H1 (cell line): Measurements from ENCODE around the gene COL28A1. TPM values are rescaled to one million over a fixed set of nuclear protein-coding genes. Genes with fewer than 3 reads are reported as not detected.

Experiments used
- CTCF ChIA-PET: fragments of 300-600 bp; sonication (Branson Sonifier 250); formaldehyde crosslinking; loops from one replicate; lab custom pipeline; 2021; ENCODE audit not compliant: partially characterized antibody; lab: Charles Lee
- POLR2A ChIA-PET: fragments of 300-600 bp; sonication (Branson Sonifier 250); formaldehyde crosslinking; loops from one replicate; lab custom pipeline; 2021; ENCODE audit warnings: inconsistent platforms; ENCODE audit not compliant: partially characterized antibody; lab: Charles Lee
- DNase-seq, 2 experiments: peaks; one replicate each; pipeline versions ENCODE4 v3.0.0 to v3.0.0-alpha.2; 2010 to 2022; ENCODE audit warnings: low spot score in 2 of 2, low read depth in 1 of 2, mixed read lengths in 1 of 2
- FAIRE-seq: peaks from 2 replicates; lab custom pipeline; 2011; peaks lifted over from hg19 to GRCh38; lab: Jason Lieb, UNC
- H2AFZ ChIP-seq: 2 replicates; pipeline ENCODE4 v1.8.1; 2012; ENCODE audit warnings: low read length, inconsistent platforms
- H2AK5ac ChIP-seq: 2 replicates; pipeline ENCODE4 v1.6.1; 2013; ENCODE audit warnings: low read depth, low read length
- H2BK120ac ChIP-seq: replicated peaks from 2 replicates; pipeline ENCODE3; 2013; ENCODE audit warnings: low read depth, low read length, inconsistent platforms
- H2BK12ac ChIP-seq: 2 replicates; pipeline ENCODE4 v1.6.1; 2013; ENCODE audit warnings: low read depth, low read length
- H2BK15ac ChIP-seq: 2 replicates; pipeline ENCODE4 v1.6.1; 2013; ENCODE audit warnings: low read length
- H2BK20ac ChIP-seq: 2 replicates; pipeline ENCODE4 v1.6.1; 2013; ENCODE audit warnings: low read length
- H2BK5ac ChIP-seq: 2 replicates; pipeline ENCODE4 v1.6.1; 2013; ENCODE audit warnings: low read depth, low read length
- H3K14ac ChIP-seq: 2 replicates; pipeline ENCODE4 v1.6.1; 2013; ENCODE audit warnings: inconsistent platforms; ENCODE audit not compliant: insufficient read length
- H3K18ac ChIP-seq: 2 replicates; pipeline ENCODE4 v1.6.1; 2013; ENCODE audit warnings: low read length; ENCODE audit errors: extremely low read depth
- H3K23ac ChIP-seq: 2 replicates; pipeline ENCODE4 v1.6.1; 2013; ENCODE audit warnings: inconsistent platforms; ENCODE audit not compliant: insufficient read length
- H3K23me2 ChIP-seq: 2 replicates; pipeline ENCODE4 v1.6.1; 2013; ENCODE audit warnings: low read depth, low read length
- H3K27ac ChIP-seq: 2 replicates; pipeline ENCODE4 v1.6.1; 2011; ENCODE audit warnings: low read depth, low read length, inconsistent platforms
- H3K27me3 ChIP-seq, 4 experiments: replicated peaks in 1 of 4; 1 replicate in 1 of 4; 2 replicates in 3 of 4; pipeline versions ENCODE4 v1.6.1 to v1.8.1; 2011 to 2013; ENCODE audit warnings: low read length in 3 of 4, mild to moderate bottlenecking in 3 of 4, inconsistent platforms in 2 of 4, mixed read lengths in 2 of 4, moderate library complexity in 1 of 4; ENCODE audit not compliant: control insufficient read depth in 3 of 4, insufficient read depth in 3 of 4; ENCODE audit errors: extremely low read depth in 1 of 4
- H3K36me3 ChIP-seq, 4 experiments: 2 replicates each; pipeline versions ENCODE4 v1.6.1 to v1.8.1; 2011 to 2013; ENCODE audit warnings: mild to moderate bottlenecking in 4 of 4, low read length in 3 of 4, moderate library complexity in 2 of 4, control low read depth in 1 of 4, inconsistent platforms in 1 of 4; ENCODE audit not compliant: insufficient read depth in 4 of 4, control insufficient read depth in 2 of 4
- H3K4ac ChIP-seq: replicated peaks from 2 replicates; pipeline ENCODE3; 2013; ENCODE audit warnings: low read length, low read depth, mixed read lengths, inconsistent platforms; ENCODE audit not compliant: insufficient read length
- H3K4me1 ChIP-seq, 4 experiments: replicated peaks in 1 of 4; 1 replicate in 1 of 4; 2 replicates in 3 of 4; pipeline versions ENCODE4 v1.6.1 to v1.8.1; 2011 to 2013; ENCODE audit warnings: low read length in 3 of 4, inconsistent platforms in 2 of 4, mixed read lengths in 1 of 4; ENCODE audit not compliant: insufficient read depth in 4 of 4, control insufficient read depth in 3 of 4
- H3K4me2 ChIP-seq, 2 experiments: 2 replicates each; pipeline versions ENCODE4 v1.6.1 to v1.8.1; 2011 to 2013; ENCODE audit warnings: low read depth in 2 of 2, low read length in 2 of 2, control low read depth in 1 of 2, inconsistent platforms in 1 of 2, mild to moderate bottlenecking in 1 of 2; ENCODE audit not compliant: insufficient read depth in 1 of 2
- H3K4me3 ChIP-seq, 4 experiments: fragments of 200-600, 300-600 bp in 1 of 4; sonication (generic), shearing (Covaris generic), sonication (Bioruptor Twin) in 1 of 4; 2 replicates each; pipeline versions ENCODE4 v1.5.1 to v1.8.1; 2011 to 2016; ENCODE audit warnings: low read length in 4 of 4, low read depth in 3 of 4, control low read depth in 2 of 4, inconsistent platforms in 2 of 4, mild to moderate bottlenecking in 2 of 4, mixed read lengths in 1 of 4, moderate library complexity in 1 of 4; ENCODE audit not compliant: insufficient read depth in 2 of 4; ENCODE audit errors: extremely low read depth in 1 of 4
- H3K56ac ChIP-seq: replicated peaks from 2 replicates; pipeline ENCODE3; 2013; ENCODE audit warnings: low read depth, mild to moderate bottlenecking, mixed read lengths, low read length, inconsistent platforms; ENCODE audit not compliant: insufficient read length
- H3K79me1 ChIP-seq: 2 replicates; pipeline ENCODE4 v1.6.1; 2013; ENCODE audit warnings: low read depth, low read length, control low read depth
- H3K79me2 ChIP-seq, 2 experiments: 2 replicates each; pipeline versions ENCODE4 v1.6.1 to v1.8.1; 2012 to 2013; ENCODE audit warnings: low read length in 2 of 2, mild to moderate bottlenecking in 2 of 2, inconsistent platforms in 1 of 2; ENCODE audit not compliant: insufficient read depth in 2 of 2, control insufficient read depth in 1 of 2
- H3K9ac ChIP-seq, 4 experiments: replicated peaks in 1 of 4; 1 replicate in 1 of 4; 2 replicates in 3 of 4; pipeline versions ENCODE4 v1.6.1 to v1.8.1; 2011 to 2013; ENCODE audit warnings: low read depth in 3 of 4, low read length in 3 of 4, control low read depth in 2 of 4, mild to moderate bottlenecking in 2 of 4, moderate library complexity in 2 of 4, inconsistent platforms in 1 of 4; ENCODE audit errors: extremely low read depth in 1 of 4
- H3K9me3 ChIP-seq, 2 experiments: 2 replicates each; pipeline versions ENCODE4 v1.6.1 to v1.8.1; 2012 to 2013; ENCODE audit warnings: mild to moderate bottlenecking in 2 of 2, moderate library complexity in 2 of 2, control low read depth in 1 of 2, inconsistent platforms in 1 of 2, low read depth in 1 of 2, low read length in 1 of 2, mixed read lengths in 1 of 2; ENCODE audit not compliant: insufficient read depth in 2 of 2
- H4K20me1 ChIP-seq, 2 experiments: replicated peaks in 1 of 2; 2 replicates each; pipeline versions ENCODE3 to v1.8.1; 2011 to 2013; ENCODE audit warnings: inconsistent platforms in 2 of 2, low read length in 2 of 2, mild to moderate bottlenecking in 1 of 2; ENCODE audit not compliant: insufficient read depth in 2 of 2, control insufficient read depth in 1 of 2
- H4K5ac ChIP-seq: 2 replicates; pipeline ENCODE4 v1.6.1; 2013; ENCODE audit warnings: low read length, low read depth, mixed read lengths, inconsistent platforms; ENCODE audit not compliant: insufficient read length
- H4K8ac ChIP-seq: 2 replicates; pipeline ENCODE4 v1.8.0; 2013; ENCODE audit warnings: mild to moderate bottlenecking, moderate library complexity, low read length, inconsistent platforms; ENCODE audit not compliant: insufficient read depth; ENCODE audit errors: extremely low read depth
- H4K91ac ChIP-seq: replicated peaks from 2 replicates; pipeline ENCODE3; 2013; ENCODE audit warnings: low read length, mixed read lengths, inconsistent platforms; ENCODE audit not compliant: insufficient read length
- ATF3 ChIP-seq: IDR thresholded peaks from 2 replicates; pipeline ENCODE4 v1.6.1; 2011; ENCODE audit warnings: low read depth, mild to moderate bottlenecking, low read length; ENCODE audit not compliant: insufficient read depth
- BACH1 ChIP-seq: IDR thresholded peaks from 2 replicates; pipeline ENCODE4 v1.6.1; 2012; ENCODE audit warnings: low read length, improper control_type of control experiment
- CBX8 ChIP-seq: fragments of 300-800, 300-1000 bp; sonication (generic); IDR thresholded peaks from 2 replicates; pipeline ENCODE4 v1.7.1; 2016; ENCODE audit warnings: low read depth, low read length, borderline replicate concordance
- CHD2 ChIP-seq: IDR thresholded peaks from 2 replicates; pipeline ENCODE4 v1.6.1; 2012; ENCODE audit warnings: low read length, improper control_type of control experiment
- CTCF ChIP-seq, 3 experiments: IDR thresholded peaks; 1 replicate in 2 of 3; 2 replicates in 1 of 3; pipeline versions ENCODE4 v1.5.1 to v1.6.1; 2011; ENCODE audit warnings: low read length in 3 of 3, mild to moderate bottlenecking in 3 of 3, inconsistent platforms in 2 of 3, low read depth in 1 of 3, moderate library complexity in 1 of 3; ENCODE audit not compliant: insufficient read depth in 1 of 3; ENCODE audit errors: control extremely low read depth in 1 of 3
- FOSL1 ChIP-seq: IDR thresholded peaks from 2 replicates; pipeline ENCODE4 v1.6.1; 2011; ENCODE audit warnings: mild to moderate bottlenecking, low read depth, low read length, moderate library complexity; ENCODE audit not compliant: insufficient read depth
- HDAC2 ChIP-seq, 2 experiments: fragments of 300-600 bp in 1 of 2; sonication (generic) in 1 of 2; IDR thresholded peaks; 2 replicates each; pipeline ENCODE4 v1.6.1; 2011 to 2012; ENCODE audit warnings: low read depth in 2 of 2, low read length in 2 of 2, mild to moderate bottlenecking in 2 of 2, moderate library complexity in 2 of 2, borderline replicate concordance in 1 of 2, inconsistent platforms in 1 of 2
- HDAC6 ChIP-seq: IDR thresholded peaks from one replicate; pipeline ENCODE4 v1.7.1; 2012; ENCODE audit warnings: low read depth, mild to moderate bottlenecking, inconsistent platforms, low read length, moderate library complexity
- MAFK ChIP-seq: IDR thresholded peaks from 2 replicates; pipeline ENCODE4 v1.6.1; 2012; ENCODE audit warnings: low read depth, mild to moderate bottlenecking, improper control_type of control experiment, low read length
- PHF8 ChIP-seq: fragments of 200-600 bp; sonication (generic); conservative IDR thresholded peaks from 2 replicates; pipeline ENCODE4 v1.7.1; 2012; ENCODE audit warnings: low read depth, mild to moderate bottlenecking, inconsistent platforms, low read length, moderate library complexity
- RBBP5 ChIP-seq: IDR thresholded peaks from 2 replicates; pipeline ENCODE4 v1.7.1; 2012; ENCODE audit warnings: low read depth, mild to moderate bottlenecking, inconsistent platforms, low read length, moderate library complexity, borderline replicate concordance
- WGBS, 2 experiments: shearing (Covaris generic) in 1 of 2; methylation state at CpG; one replicate each; pipeline versions ENCODE4 v1.1.6 to v1.1.7; 2013 to 2015; ENCODE audit warnings: low lambda C conversion rate in 2 of 2, mixed read lengths in 2 of 2, inconsistent platforms in 1 of 2, low coverage in 1 of 2, missing lambda C conversion rate in 1 of 2; ENCODE audit not compliant: insufficient replicate concordance in 2 of 2, insufficient coverage in 1 of 2, insufficient read length in 1 of 2; ENCODE audit errors: extremely low coverage in 1 of 2, missing lambda C conversion rate in 1 of 2; 5-methylcytosine and 5-hydroxymethylcytosine counted together
- polyA plus RNA-seq, 7 experiments: library from polyadenylated mRNA; depleted of rRNA in 3 of 7; stranded (reverse) in 5 of 7; unstranded in 2 of 7; fragments of >200 nt in 5 of 7; fragments of 200-250 nt in 2 of 7; gene quantifications; 1 replicate in 5 of 7; 2 replicates in 1 of 7; 4 replicates in 1 of 7; pipeline versions ENCODE4 v1.2.1 to v1.2.3, GENCODE V29; 2011 to 2013; ENCODE audit warnings: missing spikeins in 2 of 7, mixed read lengths in 2 of 7
- total RNA-seq: library from RNA; stranded (reverse); fragmentation: NEBNext Ultra II Directional; extraction: Animal tissue kit (Norgen Biotek cat#: 25700); gene quantifications from 2 replicates; pipeline ENCODE4 v1.2.1, GENCODE V29; 2021

Gene COL28A1
- total and polyA plus RNA-seq, 2 of the 8 experiments (the other 6 are each of a cell fraction or from before 2014, with no cell fraction given) = 0.22 to 0.38 TPM

- ChIA-PET POLR2A (no interaction called here), CTCF (no interaction called here)
- Histone ChIP-seq H3K27me3 (no peaks in the 10 kb centered on the region), H3K4ac (no peak overlapping the region), H2BK20ac (no peak overlapping the region), H4K8ac (no peak overlapping the region), H2BK5ac (no peak overlapping the region), H3K4me3 (no peak overlapping the region), H3K4me1 (no peaks in the 10 kb centered on the region), H3K23me2 (no peaks in the 10 kb centered on the region), H2BK120ac (no peak overlapping the region), H3K23ac (no peak overlapping the region), H3K79me1 (no peaks in the 10 kb centered on the region), H3K9me3 (peaks cover 6 to 11% of the 10 kb centered on the region in 2 experiments; a peak in 3 of 4 replicates), H3K27ac (no peak overlapping the region), H4K5ac (no peak overlapping the region), H4K91ac (no peak overlapping the region), H2AFZ (no peak overlapping the region), H3K14ac (no peak overlapping the region), H3K4me2 (no peak overlapping the region), H3K79me2 (no peaks in the 10 kb centered on the region), H2BK12ac (no peak overlapping the region), H3K18ac (no peak overlapping the region), H2BK15ac (no peak overlapping the region), H2AK5ac (no peak overlapping the region), H3K9ac (no peak overlapping the region), H3K56ac (no peak overlapping the region), H3K36me3 (no peaks in the 10 kb centered on the region), H4K20me1 (no peaks in the 10 kb centered on the region)
- no peak for DNase-seq
- no peak for FAIRE-seq
- WGBS, 2 experiments = 86% methylated on average over 2 of the region's 2 CpGs; no CpG with 5 or more reads in 1 of the 2 experiments
- TF ChIP-seq RBBP5 = no peak
- no peak for TF ChIP-seq CBX8
- TF ChIP-seq ATF3 = no peak
- no peak for TF ChIP-seq CTCF (IDR thresholded peaks at IDR 0.05; ENCODE audit: control extremely low read depth in 1 of 3, insufficient read depth in 1 of 3, low read depth in 1 of 3, low read length in 3 of 3)
- no peak for TF ChIP-seq HDAC6
- TF ChIP-seq PHF8 = no peak
- TF ChIP-seq CHD2 = no peak
- TF ChIP-seq MAFK = no peak
- no peak for TF ChIP-seq FOSL1
- TF ChIP-seq HDAC2 (IDR thresholded peaks at IDR 0.05; ENCODE audit: borderline replicate concordance in 1 of 2, low read depth in 2 of 2, low read length in 2 of 2) = no peak
- no peak for TF ChIP-seq BACH1
These were observed 53.9 kb downstream of the COL28A1 start for GRCh38 chr7:7481802-7482201.
